ENCODE measurements around the gene MCM9. TPM values are rescaled to one million over a fixed set of nuclear protein-coding genes. Genes with fewer than 3 reads are reported as not detected.
A peak's percentile ranks its signal among the peaks of the same experiment; 100 is the strongest.

Gene MCM9
- total and polyA plus RNA-seq, 2 of the 13 experiments (the other 11 are each of a cell fraction or from before 2014, with no cell fraction given): 3.8 to 17.2 TPM

GRCh38 chr6:118923035-118923434 is 11.9 kb downstream of the MCM9 start (continued):
- no peak for TF ChIP-seq ZNF792 (CRISPR knock-in tag; IDR thresholded peaks at IDR 0.05)
- no peak for TF ChIP-seq ZNF121 (CRISPR knock-in tag; IDR thresholded peaks at IDR 0.05)
- no peak for TF ChIP-seq MEIS2 (CRISPR knock-in tag; IDR thresholded peaks at IDR 0.05)
- TF ChIP-seq TFAP4 (IDR thresholded peaks at IDR 0.05; ENCODE audit: borderline replicate concordance, low read depth): no peak
- no peak for TF ChIP-seq ARID4A (CRISPR knock-in tag; IDR thresholded peaks at IDR 0.05; ENCODE audit: borderline replicate concordance)
- no peak for TF ChIP-seq CREB1 (IDR thresholded peaks at IDR 0.05)
- no peak for TF ChIP-seq CREB1 (CRISPR knock-in tag; IDR thresholded peaks at IDR 0.05)
- no peak for TF ChIP-seq MXD3 (CRISPR knock-in tag; IDR thresholded peaks at IDR 0.05)
- TF ChIP-seq ZNF549 (CRISPR knock-in tag; IDR thresholded peaks at IDR 0.05): no peak
- TF ChIP-seq ZKSCAN5 (CRISPR knock-in tag; IDR thresholded peaks at IDR 0.05): no peak
- TF ChIP-seq IKZF4 (CRISPR knock-in tag; IDR thresholded peaks at IDR 0.05; ENCODE audit: borderline replicate concordance, low read depth, not compliant biosample characterization): no peak
- no peak for TF ChIP-seq TGIF2 (CRISPR knock-in tag; IDR thresholded peaks at IDR 0.05)
- TF ChIP-seq ATM (IDR thresholded peaks at IDR 0.05; ENCODE audit: borderline replicate concordance): no peak
- no peak for TF ChIP-seq DMTF1 (CRISPR knock-in tag; IDR thresholded peaks at IDR 0.05)
- TF ChIP-seq SAP130 (CRISPR knock-in tag; IDR thresholded peaks at IDR 0.05; ENCODE audit: low read depth): 0 out of 2 replicates have a peak, but pooled peaks have one; percentile 9
- no peak for TF ChIP-seq ZNF773 (CRISPR knock-in tag; IDR thresholded peaks at IDR 0.05; ENCODE audit: borderline replicate concordance)
- no peak for TF ChIP-seq KDM5A (IDR thresholded peaks at IDR 0.05; ENCODE audit: borderline replicate concordance, low read length)
- TF ChIP-seq STAG1 (CRISPR knock-in tag; IDR thresholded peaks at IDR 0.05): no peak
- TF ChIP-seq SOX6 (IDR thresholded peaks at IDR 0.05): no peak
- peak; percentile 59; the same call in 1 of the 2 replicates for TF ChIP-seq SOX6 (CRISPR knock-in tag; IDR thresholded peaks at IDR 0.05)
- peak; percentile 50 for TF ChIP-seq ARID5B (CRISPR knock-in tag; IDR thresholded peaks at IDR 0.05)
